ENCODE measurements around the gene SERBP1.
"Not testable (repeated sequence)": the region's sequence is repeated elsewhere in the genome, so short reads cannot be mapped to it uniquely, and the experiment has no call there.

Gene SERBP1

DNA sequence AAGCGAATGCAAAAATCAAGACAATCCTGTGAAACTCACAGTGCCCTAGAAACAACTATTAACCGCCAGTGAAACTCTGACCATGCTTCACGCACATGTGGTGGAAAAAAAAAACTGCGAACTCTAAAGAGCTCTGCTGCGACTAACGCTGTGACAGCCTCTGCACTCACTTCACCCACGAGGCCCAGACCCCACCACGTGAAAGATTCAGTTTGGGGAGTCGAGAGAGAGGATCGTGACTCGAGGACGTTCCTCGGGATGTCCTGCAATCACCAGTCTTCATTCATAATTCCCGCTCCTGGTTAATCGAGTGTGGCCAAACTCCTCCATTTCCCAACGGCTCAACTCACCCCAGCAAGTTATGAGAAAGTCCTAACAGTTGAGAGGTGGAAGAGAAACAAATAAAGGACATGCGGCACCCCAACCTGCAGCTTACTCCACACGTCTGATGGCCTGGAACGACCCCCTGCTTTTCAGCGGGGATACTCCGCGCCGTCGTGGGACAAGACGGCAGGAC, 1.1 kb downstream of the SERBP1 start:
- H3K27ac ChIP-seq (ENCODE audit: low read depth, low read length), result peak overlapping the region; percentile 74
- under 1% methylated on average over 24 of the region's 25 CpGs for WGBS
- H3K36me3 ChIP-seq (ENCODE audit: insufficient read depth, low read length), result peaks cover 54% of the 10 kb centered on the region

DNA sequence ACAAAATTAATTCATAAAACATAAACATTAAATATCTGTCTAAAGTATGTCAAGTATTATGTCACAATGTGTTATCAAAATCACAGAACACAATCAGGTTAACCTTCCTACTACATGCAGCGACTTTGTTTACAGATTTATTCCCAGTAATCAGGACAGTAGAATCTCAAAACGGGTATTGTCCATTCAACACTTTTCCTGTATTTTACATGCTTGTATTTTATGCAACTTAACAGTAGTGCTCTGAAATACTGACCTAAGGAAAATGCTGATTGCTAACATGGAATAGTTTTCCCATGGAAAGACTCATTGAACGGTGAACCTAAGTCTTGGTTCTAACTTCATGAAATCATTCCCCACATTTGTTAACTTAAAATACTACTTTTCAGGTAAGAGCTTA, 2.3 kb downstream of the SERBP1 start:
- Histone ChIP-seq H3K4me3 (ENCODE audit: low read length) (peak overlapping the region; percentile 100), H3K4me1 (ENCODE audit: insufficient read depth, low read length) (peaks cover 38% of the 10 kb centered on the region), H3K9ac (ENCODE audit: low read depth, low read length) (peak overlapping the region; percentile 99), H3K9me3 (ENCODE audit: insufficient read depth, low read depth, low read length) (no peaks in the 10 kb centered on the region), H3K27me3 (ENCODE audit: insufficient read depth, low read length) (no peaks in the 10 kb centered on the region), H3K27ac (ENCODE audit: low read depth, low read length) (no peak overlapping the region), H3K36me3 (ENCODE audit: insufficient read depth, low read length) (peaks cover 65% of the 10 kb centered on the region)
- 2% methylated on average over 3 of the region's 3 CpGs for WGBS

More for the DNA sequence above, 1.1 kb downstream of the SERBP1 start:
- H3K9me3 ChIP-seq (ENCODE audit: insufficient read depth, low read depth, low read length), result no peaks in the 10 kb centered on the region
- H3K4me3 ChIP-seq (ENCODE audit: low read length), result peak overlapping the region; percentile 100
- H3K4me1 ChIP-seq (ENCODE audit: insufficient read depth, low read length), result peaks cover 38% of the 10 kb centered on the region
- no peaks in the 10 kb centered on the region for H3K27me3 ChIP-seq (ENCODE audit: insufficient read depth, low read length)
- peak overlapping the region; percentile 99 for H3K9ac ChIP-seq (ENCODE audit: low read depth, low read length)

GRCh38 chr1:67427465-67427864, 2.7 kb downstream of the SERBP1 start:
- H3K9ac ChIP-seq (ENCODE audit: low read depth, low read length), result peak overlapping the region; percentile 99
- H3K9me3 ChIP-seq (ENCODE audit: insufficient read depth, low read depth, low read length), result no peaks in the 10 kb centered on the region
- H3K4me1 ChIP-seq (ENCODE audit: insufficient read depth, low read length), result peaks cover 36% of the 10 kb centered on the region
- WGBS, result 12% methylated on average over 2 of the region's 2 CpGs
- H3K27ac ChIP-seq (ENCODE audit: low read depth, low read length), result no peak overlapping the region
- H3K27me3 ChIP-seq (ENCODE audit: insufficient read depth, low read length), result no peaks in the 10 kb centered on the region
- peaks cover 70% of the 10 kb centered on the region for H3K36me3 ChIP-seq (ENCODE audit: insufficient read depth, low read length)
- H3K4me3 ChIP-seq (ENCODE audit: low read length), result peak overlapping the region; percentile 100

GRCh38 chr1:67420835-67421492, 9.2 kb downstream of the SERBP1 start:
- Histone ChIP-seq H3K4me3 (ENCODE audit: low read length) (no peak overlapping the region), H3K36me3 (ENCODE audit: insufficient read depth, low read length) (peaks cover 100% of the 10 kb centered on the region), H3K9ac (ENCODE audit: low read depth, low read length) (no peak overlapping the region), H3K27me3 (ENCODE audit: insufficient read depth, low read length) (no peaks in the 10 kb centered on the region), H3K27ac (ENCODE audit: low read depth, low read length) (no peak overlapping the region), H3K4me1 (ENCODE audit: insufficient read depth, low read length) (peaks cover 6% of the 10 kb centered on the region; the same call in 1 of the 2 replicates), H3K9me3 (ENCODE audit: insufficient read depth, low read depth, low read length) (no peaks in the 10 kb centered on the region)

- no peak overlapping the region for H3K4me3 ChIP-seq (ENCODE audit: low read length)
- 91% methylated on average over 6 of the region's 6 CpGs for WGBS
- H3K9me3 ChIP-seq (ENCODE audit: insufficient read depth, low read depth, low read length), result no peaks in the 10 kb centered on the region
- peaks cover 100% of the 10 kb centered on the region for H3K36me3 ChIP-seq (ENCODE audit: insufficient read depth, low read length)
- H3K27me3 ChIP-seq (ENCODE audit: insufficient read depth, low read length), result no peaks in the 10 kb centered on the region
- no peaks in the 10 kb centered on the region for H3K4me1 ChIP-seq (ENCODE audit: insufficient read depth, low read length)
- H3K9ac ChIP-seq (ENCODE audit: low read depth, low read length), result no peak overlapping the region
- no peak overlapping the region for H3K27ac ChIP-seq (ENCODE audit: low read depth, low read length)
These were observed 11.2 kb downstream of the SERBP1 start for GRCh38 chr1:67418839-67419586.

DNA sequence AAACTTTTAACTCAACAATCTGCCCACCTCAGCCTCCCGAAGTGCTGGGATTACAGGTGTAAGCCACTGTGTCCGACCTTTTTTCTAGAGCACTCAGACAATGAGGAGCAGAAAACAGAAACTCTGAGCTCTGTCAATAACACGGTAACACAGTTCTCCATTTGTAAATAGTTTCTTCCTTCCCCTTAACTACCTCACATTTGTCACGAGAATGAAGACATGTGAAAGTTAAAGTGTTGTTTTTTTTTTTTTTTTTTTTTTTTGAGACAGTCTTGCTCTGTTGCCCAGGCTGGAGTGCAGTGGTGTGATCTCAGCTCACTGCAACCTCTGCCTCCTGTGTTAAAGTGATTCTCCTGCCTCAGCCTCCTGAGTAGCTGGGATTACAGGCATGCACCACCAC, 12.5 kb downstream of the SERBP1 start:
- H3K27ac ChIP-seq (ENCODE audit: low read depth, low read length); H3K27me3 ChIP-seq (ENCODE audit: insufficient read depth, low read length); H3K9ac ChIP-seq (ENCODE audit: low read depth, low read length); H3K4me1 ChIP-seq (ENCODE audit: insufficient read depth, low read length); H3K9me3 ChIP-seq (ENCODE audit: insufficient read depth, low read depth, low read length); H3K4me3 ChIP-seq (ENCODE audit: low read length): not testable (repeated sequence)
- WGBS, result 88% methylated on average over 4 of the region's 4 CpGs
- peaks cover 100% of the 10 kb centered on the region for H3K36me3 ChIP-seq (ENCODE audit: insufficient read depth, low read length)

GRCh38 chr1:67415041-67415440, 15.2 kb downstream of the SERBP1 start:
- 98% methylated on average over 13 of the region's 13 CpGs for WGBS
- Histone ChIP-seq H3K9ac (ENCODE audit: low read depth, low read length) (no peak overlapping the region), H3K27me3 (ENCODE audit: insufficient read depth, low read length) (no peaks in the 10 kb centered on the region), H3K4me3 (ENCODE audit: low read length) (no peak overlapping the region), H3K9me3 (ENCODE audit: insufficient read depth, low read depth, low read length) (no peaks in the 10 kb centered on the region), H3K36me3 (ENCODE audit: insufficient read depth, low read length) (peaks cover 100% of the 10 kb centered on the region), H3K4me1 (ENCODE audit: insufficient read depth, low read length) (peaks cover 2% of the 10 kb centered on the region), H3K27ac (ENCODE audit: low read depth, low read length) (no peak overlapping the region)

DNA sequence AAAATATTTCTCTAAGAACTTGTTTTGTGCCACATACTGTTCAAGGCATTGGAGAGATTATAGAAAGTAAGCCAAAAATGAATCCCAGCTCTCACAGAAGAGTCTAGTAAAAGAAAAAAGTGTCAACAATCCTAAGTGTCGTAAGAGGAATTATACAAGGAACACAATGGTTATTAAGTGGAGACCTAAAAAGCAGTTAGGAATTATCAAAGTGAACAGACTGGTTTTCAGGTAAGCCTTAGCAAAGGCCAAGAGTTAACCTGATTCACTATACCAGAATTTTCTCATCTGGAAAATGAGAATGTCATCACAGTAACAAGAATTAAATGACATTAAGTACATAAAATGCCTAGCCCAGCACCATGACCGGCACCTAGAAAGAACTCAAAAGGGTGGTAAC, 15.6 kb downstream of the SERBP1 start:
- Histone ChIP-seq H3K9me3 (ENCODE audit: insufficient read depth, low read depth, low read length) (no peaks in the 10 kb centered on the region), H3K27me3 (ENCODE audit: insufficient read depth, low read length) (no peaks in the 10 kb centered on the region), H3K9ac (ENCODE audit: low read depth, low read length) (no peak overlapping the region), H3K4me3 (ENCODE audit: low read length) (no peak overlapping the region), H3K36me3 (ENCODE audit: insufficient read depth, low read length) (peaks cover 100% of the 10 kb centered on the region), H3K27ac (ENCODE audit: low read depth, low read length) (no peak overlapping the region), H3K4me1 (ENCODE audit: insufficient read depth, low read length) (peaks cover 3% of the 10 kb centered on the region)
- WGBS, result 94% methylated on average over 2 of the region's 2 CpGs

GRCh38 chr1:67413101-67413500, 17.1 kb downstream of the SERBP1 start:
- WGBS, result 96% methylated on average over 2 of the region's 2 CpGs
- H3K9me3 ChIP-seq (ENCODE audit: insufficient read depth, low read depth, low read length), result not testable (repeated sequence)

DNA sequence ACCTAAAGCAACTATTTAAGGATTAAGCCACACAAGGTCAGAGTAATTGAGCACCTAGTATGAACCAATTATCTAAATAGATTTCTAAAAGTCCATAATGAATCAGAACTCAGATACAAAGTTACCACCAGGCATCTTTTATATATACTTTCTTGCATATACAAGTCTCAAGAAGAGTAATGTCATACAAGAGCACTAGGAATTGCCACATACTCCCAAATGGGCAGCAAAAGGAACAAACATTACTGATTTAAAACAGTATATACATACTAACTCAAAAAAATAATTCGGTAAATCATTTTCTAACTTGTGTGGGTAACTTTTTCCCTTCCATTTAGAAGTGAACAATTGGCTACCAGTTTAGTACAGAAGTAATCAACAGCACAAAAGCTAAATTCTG, 22.1 kb downstream of the SERBP1 start:
- no peaks in the 10 kb centered on the region for H3K9me3 ChIP-seq (ENCODE audit: insufficient read depth, low read depth, low read length)
- no peak overlapping the region for H3K4me3 ChIP-seq (ENCODE audit: low read length)
- H3K36me3 ChIP-seq (ENCODE audit: insufficient read depth, low read length), result peaks cover 41% of the 10 kb centered on the region
- WGBS, result 100% methylated on average over 1 of the region's 1 CpG
- no peak overlapping the region for H3K27ac ChIP-seq (ENCODE audit: low read depth, low read length)
- no peaks in the 10 kb centered on the region for H3K27me3 ChIP-seq (ENCODE audit: insufficient read depth, low read length)
- H3K4me1 ChIP-seq (ENCODE audit: insufficient read depth, low read length), result peaks cover 3% of the 10 kb centered on the region
- no peak overlapping the region for H3K9ac ChIP-seq (ENCODE audit: low read depth, low read length)

More at GRCh38 chr1:67413101-67413500, 17.1 kb downstream of the SERBP1 start:
- peaks cover 86% of the 10 kb centered on the region for H3K36me3 ChIP-seq (ENCODE audit: insufficient read depth, low read length)
- not testable (repeated sequence) for H3K9ac ChIP-seq (ENCODE audit: low read depth, low read length); H3K4me1 ChIP-seq (ENCODE audit: insufficient read depth, low read length); H3K27me3 ChIP-seq (ENCODE audit: insufficient read depth, low read length); H3K27ac ChIP-seq (ENCODE audit: low read depth, low read length); H3K4me3 ChIP-seq (ENCODE audit: low read length)

GRCh38 chr1:67407498-67407897, 22.7 kb downstream of the SERBP1 start:
- no peak overlapping the region for H3K27ac ChIP-seq (ENCODE audit: low read depth, low read length)
- H3K4me3 ChIP-seq (ENCODE audit: low read length), result no peak overlapping the region
- peaks cover 3% of the 10 kb centered on the region for H3K4me1 ChIP-seq (ENCODE audit: insufficient read depth, low read length)
- peaks cover 34% of the 10 kb centered on the region for H3K36me3 ChIP-seq (ENCODE audit: insufficient read depth, low read length)
- no peak overlapping the region for H3K9ac ChIP-seq (ENCODE audit: low read depth, low read length)
- WGBS, result 96% methylated on average over 5 of the region's 5 CpGs
- no peaks in the 10 kb centered on the region for H3K9me3 ChIP-seq (ENCODE audit: insufficient read depth, low read depth, low read length)
- no peaks in the 10 kb centered on the region for H3K27me3 ChIP-seq (ENCODE audit: insufficient read depth, low read length)
